GM21825 (cell line): Measurements from ENCODE around the gene SEMA6A.

Experiments
- ATAC-seq: cut with Tn5 transposase; IDR thresholded peaks from one replicate; pipeline ENCODE4 v1.9.1; 2021; ENCODE audit warnings: mild to moderate bottlenecking, moderate library complexity; ENCODE audit not compliant: unreplicated experiment

SEMA6A gene

GRCh38 chr5:116498503-116499048 lies 76.0 kb downstream of the SEMA6A start:
- ATAC-seq, result no peak

GRCh38 chr5:116497631-116498030 lies 77.0 kb downstream of the SEMA6A start:
- ATAC-seq, result no peak

DNA sequence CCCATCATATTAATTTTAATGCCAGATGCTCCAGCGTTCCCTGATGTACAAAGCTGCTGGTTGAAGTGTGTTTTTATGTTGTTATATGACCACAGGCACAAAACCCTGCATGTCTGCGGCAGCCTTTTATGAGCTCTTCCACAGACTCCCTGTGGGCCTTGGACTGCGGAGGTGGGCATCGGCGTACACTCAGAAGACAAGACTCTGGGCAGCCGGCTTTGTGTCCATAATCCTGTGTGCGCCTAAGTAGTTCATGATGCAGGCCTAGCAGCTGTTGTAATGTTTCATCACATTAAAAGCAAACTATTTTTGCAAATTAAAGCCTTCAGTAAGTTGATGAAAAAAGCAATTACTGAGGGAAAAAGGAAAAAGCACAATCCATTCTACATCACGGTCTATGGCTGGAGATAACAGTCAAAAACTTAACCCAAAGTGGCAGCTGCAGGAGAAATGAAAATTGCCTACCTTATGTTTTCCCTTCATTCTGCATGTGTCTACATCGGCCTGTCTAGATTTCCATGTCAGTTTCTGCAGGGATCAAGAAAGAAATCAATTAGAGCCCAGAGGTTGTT lies 78.8 kb downstream of the SEMA6A start:
- ATAC-seq, result no peak

GRCh38 chr5:116494784-116495450 lies 79.7 kb downstream of the SEMA6A start:
- ATAC-seq, result no peak

- no peak for ATAC-seq
These were observed 81.8 kb downstream of the SEMA6A start for GRCh38 chr5:116492776-116493175.

DNA sequence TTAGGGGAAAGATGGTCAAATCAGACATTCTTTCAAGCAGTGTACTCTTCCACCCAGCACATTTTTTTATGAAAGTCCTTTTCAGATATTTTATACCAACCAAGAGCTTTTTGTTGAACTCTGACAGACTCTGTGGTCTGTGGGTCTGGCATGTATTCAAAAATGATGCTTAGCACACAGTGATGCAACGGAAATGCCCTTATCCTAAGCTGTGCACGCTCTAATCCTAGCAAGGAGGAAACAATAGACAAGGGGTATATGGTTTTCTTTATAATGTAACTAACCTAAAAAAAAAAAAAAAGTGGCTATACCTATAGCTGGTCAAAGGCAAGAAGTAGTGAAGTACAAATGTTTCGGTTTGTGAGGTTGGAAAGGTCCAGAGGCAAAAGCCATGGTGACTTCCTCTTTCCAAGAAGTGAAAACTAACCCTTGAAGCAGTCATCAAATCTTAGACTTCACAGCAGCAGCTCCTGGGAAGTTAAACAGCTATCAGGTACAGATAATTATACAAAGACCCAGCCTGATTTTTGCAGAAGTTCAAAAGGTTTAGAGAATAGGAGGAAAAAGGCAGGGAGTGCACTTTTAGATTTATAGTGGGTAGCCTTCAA lies 82.5 kb downstream of the SEMA6A start:
- ATAC-seq, result peak; percentile 67

- ATAC-seq, result no peak
These were observed 86.1 kb downstream of the SEMA6A start for GRCh38 chr5:116488356-116489041.

GRCh38 chr5:116487045-116487444 lies 87.6 kb downstream of the SEMA6A start:
- no peak for ATAC-seq

DNA sequence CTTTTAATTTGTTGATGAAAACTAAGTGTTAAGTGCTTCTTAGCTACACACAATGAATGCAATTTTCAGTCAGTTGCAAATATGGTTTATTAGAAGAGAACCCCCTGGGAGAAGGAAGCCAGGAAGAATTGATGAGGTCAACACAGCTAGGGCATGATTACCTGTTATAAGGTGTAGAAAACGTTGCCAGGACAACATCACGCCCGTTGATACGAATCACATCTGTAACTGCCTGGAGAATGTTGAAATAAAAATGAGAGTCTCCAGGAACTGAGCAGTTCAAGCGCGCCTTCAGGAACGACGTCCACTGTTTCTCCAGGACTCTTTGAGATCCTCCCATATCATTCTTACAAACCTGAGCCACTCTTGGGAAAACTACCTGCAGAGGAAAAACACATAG lies 88.0 kb downstream of the SEMA6A start:
- ATAC-seq, result no peak

- no peak for ATAC-seq
These were observed 90.0 kb downstream of the SEMA6A start for GRCh38 chr5:116484645-116485044.

- no peak for ATAC-seq
These were observed 92.2 kb downstream of the SEMA6A start for GRCh38 chr5:116482394-116482793.

- ATAC-seq, result no peak
These were observed 93.6 kb downstream of the SEMA6A start for GRCh38 chr5:116480894-116481510.

GRCh38 chr5:116479776-116480675 lies 94.6 kb downstream of the SEMA6A start:
- ATAC-seq, result no peak

GRCh38 chr5:116478491-116478890 lies 96.1 kb downstream of the SEMA6A start:
- ATAC-seq, result no peak

- ATAC-seq, result no peak
These were observed 97.6 kb downstream of the SEMA6A start for GRCh38 chr5:116476897-116477537.

DNA sequence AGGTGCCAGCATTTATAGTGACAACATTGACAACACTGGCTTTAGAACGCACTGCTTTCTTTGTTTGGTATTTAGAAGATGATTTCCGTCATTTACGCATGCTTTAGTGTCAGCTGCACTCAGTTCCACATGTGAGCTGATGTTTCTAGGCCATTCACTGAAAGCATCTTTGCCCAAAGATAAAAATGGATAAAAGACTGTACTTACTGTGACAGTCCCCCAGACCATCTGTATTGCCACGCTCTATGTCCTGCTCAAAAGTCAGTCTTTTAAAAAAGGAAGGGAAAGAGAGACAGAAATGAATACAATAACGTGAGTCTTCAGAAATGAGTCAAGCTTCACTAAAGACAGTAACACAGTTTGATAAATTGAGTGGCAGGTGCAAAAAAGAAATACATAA lies 99.3 kb downstream of the SEMA6A start:
- ATAC-seq, result no peak

DNA sequence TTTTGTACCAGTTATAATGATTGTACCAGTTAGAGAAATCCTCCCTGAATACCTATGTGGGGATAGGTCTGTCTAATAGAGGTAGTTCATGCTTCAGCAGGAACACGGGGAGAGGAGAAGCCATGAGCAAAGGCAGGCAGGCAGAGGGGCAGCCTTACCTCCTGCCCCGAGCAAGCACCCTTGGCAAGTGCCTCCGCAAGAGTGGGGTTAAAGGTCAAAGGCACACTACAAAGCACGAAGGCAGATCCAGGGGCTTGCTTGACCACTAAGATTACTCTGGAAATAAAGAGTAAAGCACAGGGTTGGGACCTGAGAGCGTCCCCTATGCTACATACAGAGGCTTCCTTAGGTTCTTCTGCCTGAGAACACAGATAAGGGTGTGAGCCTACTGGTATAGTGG lies 100.9 kb downstream of the SEMA6A start:
- no peak for ATAC-seq

DNA sequence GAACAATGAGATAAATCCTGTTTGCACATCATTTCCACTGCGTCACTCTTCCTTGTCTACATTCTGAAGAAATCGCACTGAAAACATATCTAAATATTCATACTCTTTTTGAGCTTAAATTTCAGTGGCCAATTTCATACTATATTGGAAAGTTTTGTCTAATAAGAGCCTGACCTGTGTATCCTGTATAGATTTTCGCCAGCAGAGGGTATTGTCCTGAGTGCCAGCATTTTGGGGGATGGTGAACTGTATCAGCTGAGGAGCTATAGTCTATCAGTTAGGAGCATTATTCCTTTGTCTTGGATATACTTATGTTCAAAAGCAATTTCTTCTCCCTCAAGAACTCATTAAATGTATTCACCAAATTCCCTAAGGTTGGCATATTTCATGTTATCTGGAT lies 102.3 kb downstream of the SEMA6A start:
- no peak for ATAC-seq

GRCh38 chr5:116469631-116470030 lies 105.0 kb downstream of the SEMA6A start:
- no peak for ATAC-seq

- ATAC-seq, result no peak
These were observed 106.0 kb downstream of the SEMA6A start for GRCh38 chr5:116468583-116468982.
